ENCODE data around the gene PINLYP.
"Not testable (repeated sequence)": the region's sequence is repeated elsewhere in the genome, so short reads cannot be mapped to it uniquely, and the experiment has no call there.

The PINLYP gene

GRCh38 chr19:43541920-43542650 is 33.5 kb upstream of the PINLYP start:
- H3K4me3 ChIP-seq (replicated peaks; ENCODE audit: low read depth, low read length), result no peak overlapping the region
- no peak for DNase-seq (ENCODE audit: extremely low read depth, low read depth)
- TF ChIP-seq, protein P1, sequence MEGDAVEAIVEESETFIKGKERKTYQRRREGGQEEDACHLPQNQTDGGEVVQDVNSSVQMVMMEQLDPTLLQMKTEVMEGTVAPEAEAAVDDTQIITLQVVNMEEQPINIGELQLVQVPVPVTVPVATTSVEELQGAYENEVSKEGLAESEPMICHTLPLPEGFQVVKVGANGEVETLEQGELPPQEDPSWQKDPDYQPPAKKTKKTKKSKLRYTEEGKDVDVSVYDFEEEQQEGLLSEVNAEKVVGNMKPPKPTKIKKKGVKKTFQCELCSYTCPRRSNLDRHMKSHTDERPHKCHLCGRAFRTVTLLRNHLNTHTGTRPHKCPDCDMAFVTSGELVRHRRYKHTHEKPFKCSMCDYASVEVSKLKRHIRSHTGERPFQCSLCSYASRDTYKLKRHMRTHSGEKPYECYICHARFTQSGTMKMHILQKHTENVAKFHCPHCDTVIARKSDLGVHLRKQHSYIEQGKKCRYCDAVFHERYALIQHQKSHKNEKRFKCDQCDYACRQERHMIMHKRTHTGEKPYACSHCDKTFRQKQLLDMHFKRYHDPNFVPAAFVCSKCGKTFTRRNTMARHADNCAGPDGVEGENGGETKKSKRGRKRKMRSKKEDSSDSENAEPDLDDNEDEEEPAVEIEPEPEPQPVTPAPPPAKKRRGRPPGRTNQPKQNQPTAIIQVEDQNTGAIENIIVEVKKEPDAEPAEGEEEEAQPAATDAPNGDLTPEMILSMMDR (IDR thresholded peaks at IDR 0.05; ENCODE audit: low read depth, low read length, missing control alignments), result no peak

- no peak overlapping the region for H3K4me3 ChIP-seq (replicated peaks; ENCODE audit: low read depth, low read length)
- TF ChIP-seq, protein P1 (IDR thresholded peaks at IDR 0.05; ENCODE audit: low read depth, low read length, missing control alignments), result no peak
- no peak for DNase-seq (ENCODE audit: extremely low read depth, low read depth)
These were observed 31.5 kb upstream of the PINLYP start for GRCh38 chr19:43544077-43544476.

- TF ChIP-seq, protein P1 (IDR thresholded peaks at IDR 0.05; ENCODE audit: low read depth, low read length, missing control alignments), result no peak
- no peak overlapping the region for H3K4me3 ChIP-seq (replicated peaks; ENCODE audit: low read depth, low read length)
- DNase-seq (ENCODE audit: extremely low read depth, low read depth), result no peak
These were observed 30.3 kb upstream of the PINLYP start for GRCh38 chr19:43545276-43545675.

DNA sequence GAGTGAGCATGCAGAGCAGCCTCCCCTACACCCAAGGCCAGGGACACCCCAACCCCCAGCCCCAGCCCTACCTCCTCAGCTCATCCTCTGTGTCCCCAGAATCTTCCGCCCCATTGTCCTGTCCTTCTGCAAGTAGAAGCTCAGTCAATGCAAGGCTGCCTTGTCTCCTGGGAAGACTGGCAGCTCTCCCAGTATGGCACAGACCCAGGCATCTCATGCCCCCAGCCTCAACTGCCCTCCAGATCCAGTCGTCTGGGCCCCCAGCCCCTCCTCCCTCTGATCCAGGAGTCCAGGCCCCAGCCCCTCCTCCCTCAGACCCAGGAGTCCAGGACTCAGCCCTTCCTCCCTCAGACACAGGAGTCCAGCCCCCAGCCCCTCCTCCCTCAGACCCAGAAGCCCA is 29.6 kb upstream of the PINLYP start:
- TF ChIP-seq, protein P1 (IDR thresholded peaks at IDR 0.05; ENCODE audit: low read depth, low read length, missing control alignments), result no peak

GRCh38 chr19:43546581-43546980 is 29.0 kb upstream of the PINLYP start:
- DNase-seq (ENCODE audit: extremely low read depth, low read depth), result no peak
- no peak overlapping the region for H3K4me3 ChIP-seq (replicated peaks; ENCODE audit: low read depth, low read length)
- TF ChIP-seq, protein P1 (IDR thresholded peaks at IDR 0.05; ENCODE audit: low read depth, low read length, missing control alignments), result no peak

More for the DNA sequence above, 29.6 kb upstream of the PINLYP start:
- no peak for DNase-seq (ENCODE audit: extremely low read depth, low read depth)
- no peak overlapping the region for H3K4me3 ChIP-seq (replicated peaks; ENCODE audit: low read depth, low read length)

DNA sequence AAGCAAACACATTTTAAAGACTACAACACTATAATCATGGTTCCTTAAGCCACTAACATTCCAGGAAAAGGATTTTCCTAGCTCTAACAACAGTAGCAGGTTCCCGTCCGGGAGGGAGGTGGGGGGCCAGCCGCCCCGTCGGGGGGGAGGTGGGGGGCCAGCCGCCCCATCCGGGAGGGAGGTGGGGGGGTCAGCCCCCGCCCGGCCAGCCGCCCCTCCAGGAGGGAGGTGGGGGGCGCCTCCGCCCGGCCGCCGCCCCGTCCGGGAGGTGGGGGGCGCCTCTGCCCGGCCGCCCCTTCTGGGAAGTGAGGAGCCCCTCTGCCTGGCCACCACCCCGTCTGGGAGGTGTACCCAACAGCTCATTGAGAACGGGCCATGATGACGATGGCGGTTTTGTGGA is 27.7 kb upstream of the PINLYP start:
- H3K4me3 ChIP-seq (replicated peaks; ENCODE audit: low read depth, low read length); DNase-seq (ENCODE audit: extremely low read depth, low read depth): not testable (repeated sequence)

- TF ChIP-seq, protein P1 (IDR thresholded peaks at IDR 0.05; ENCODE audit: low read depth, low read length, missing control alignments), result no peak
- no peak for DNase-seq (ENCODE audit: extremely low read depth, low read depth)
- H3K4me3 ChIP-seq (replicated peaks; ENCODE audit: low read depth, low read length), result no peak overlapping the region
These were observed 26.9 kb upstream of the PINLYP start for GRCh38 chr19:43548706-43549105.
